ENCODE data around the gene TTC33.

GRCh38 chr5:40475561-40475960, 280.2 kb downstream of the TTC33 start:
- TF ChIP-seq CTCF (conservative IDR thresholded peaks at IDR 0.05) (no peak), ZFX (IDR thresholded peaks at IDR 0.05) (no peak)

All from C4-2B (cell line).